A549 (cell line): ENCODE data around the gene NFIA. TPM values are rescaled to one million over a fixed set of nuclear protein-coding genes. Genes with fewer than 3 reads are reported as not detected.
A peak's percentile ranks its signal among the peaks of the same experiment; 100 is the strongest.

ENCODE experiments used
- ATAC-seq, 2 experiments: fragments of 200-7000 bp in 1 of 2; fragments of >200 bp in 1 of 2; cut with Nextera tagmentation in 1 of 2; cut with Tn5 transposase in 1 of 2; 3 replicates each; pipeline versions ENCODE4 v1.8.0 to v1.9.1; 2018 to 2020; ENCODE audit warnings: mild to moderate bottlenecking in 1 of 2, moderate library complexity in 1 of 2
- CTCF ChIA-PET: fragments of 300-600 bp; sonication (Branson Sonifier 250); formaldehyde crosslinking; extraction: SDS; loops from one replicate; lab custom pipeline; 2021; ENCODE audit warnings: antibody characterized with exemption, inconsistent platforms; lab: Yijun Ruan, JAX
- POLR2A ChIA-PET: fragments of 350-600 bp; formaldehyde crosslinking; extraction: SDS; loops from one replicate; lab custom pipeline; 2021; ENCODE audit warnings: antibody characterized with exemption, inconsistent platforms; lab: Yijun Ruan, JAX
- DNase-seq, 2 experiments: peaks; one replicate each; pipeline versions ENCODE4 v3.0.0 to v3.0.0-alpha.2; 2011 to 2016; ENCODE audit warnings: low read depth in 1 of 2, low spot score in 1 of 2
- FAIRE-seq: peaks from 2 replicates; lab custom pipeline; 2011; peaks lifted over from hg19 to GRCh38; lab: Jason Lieb, UNC
- H3K27ac ChIP-seq, 2 experiments: fragments of >200 bp; sonication (Bioruptor Twin); formaldehyde crosslinking; 3 replicates each; pipeline ENCODE4 v1.5.1; 2016 to 2017
- H3K4me1 ChIP-seq: fragments of >200 bp; sonication (Bioruptor Twin); formaldehyde crosslinking; 3 replicates; pipeline ENCODE4 v1.6.1; 2016
- H3K4me2 ChIP-seq: fragments of >200 bp; sonication (Bioruptor Twin); formaldehyde crosslinking; 3 replicates; pipeline ENCODE4 v1.6.1; 2016
- H3K4me3 ChIP-seq: fragments of >200 bp; sonication (Bioruptor Twin); formaldehyde crosslinking; 3 replicates; pipeline ENCODE4 v1.5.1; 2016
- H3K9me3 ChIP-seq: fragments of >200 bp; sonication (Bioruptor Twin); formaldehyde crosslinking; 3 replicates; pipeline ENCODE4 v1.6.1; 2016
- CHD4 ChIP-seq: fragments of 200-600 bp; sonication (generic); IDR thresholded peaks from 2 replicates; pipeline ENCODE4 v1.6.1; 2016; ENCODE audit warnings: antibody characterized with exemption, mild to moderate bottlenecking, borderline replicate concordance
- ESRRA ChIP-seq: fragments of 150-350 bp; IDR thresholded peaks from 2 replicates; pipeline ENCODE4 v1.6.1; 2014; ENCODE audit warnings: mild to moderate bottlenecking, low read length, borderline replicate concordance
- FOSB ChIP-seq: fragments of 250-450 bp; sonication (Bioruptor Pico); IDR thresholded peaks from 2 replicates; pipeline ENCODE4 v1.5.0; 2020; ENCODE audit warnings: mild to moderate bottlenecking, moderate library complexity
- HDAC2 ChIP-seq: fragments of 200-600 bp; sonication (generic); IDR thresholded peaks from 2 replicates; pipeline ENCODE4 v1.6.1; 2016
- HEYL ChIP-seq: fragments of 250-450 bp; sonication (Bioruptor Pico); IDR thresholded peaks from 2 replicates; pipeline ENCODE4 v1.8.0; 2021; ENCODE audit warnings: mild to moderate bottlenecking, moderate library complexity
- HOXA7 ChIP-seq: fragments of 250-450 bp; sonication (Bioruptor Pico); IDR thresholded peaks from 2 replicates; pipeline ENCODE4 v1.5.0; 2020; ENCODE audit warnings: mild to moderate bottlenecking, moderate library complexity
- HOXB13 ChIP-seq: fragments of 250-450 bp; sonication (Bioruptor Pico); IDR thresholded peaks from 2 replicates; pipeline ENCODE4 v1.5.0; 2020; ENCODE audit warnings: low read depth, mild to moderate bottlenecking, moderate library complexity
- JUN ChIP-seq, 2 experiments: fragments of >200 bp; sonication (Bioruptor Twin); formaldehyde crosslinking; IDR thresholded peaks; 2 replicates in 1 of 2; 3 replicates in 1 of 2; pipeline ENCODE4 v1.6.1; 2016 to 2017
- KDM1A ChIP-seq: fragments of 200-600 bp; sonication (generic); IDR thresholded peaks from 2 replicates; pipeline ENCODE4 v1.6.1; 2016; ENCODE audit warnings: low read depth, mild to moderate bottlenecking
- MAZ ChIP-seq: fragments of 150-350 bp; IDR thresholded peaks from 2 replicates; pipeline ENCODE4 v1.6.1; 2014; ENCODE audit warnings: antibody characterized with exemption, low read depth, low read length, borderline replicate concordance
- MYC ChIP-seq: IDR thresholded peaks from 2 replicates; pipeline ENCODE4 v1.6.1; 2012; ENCODE audit warnings: mild to moderate bottlenecking, inconsistent platforms, low read length, improper control_type of control experiment, borderline replicate concordance
- NPAS2 ChIP-seq: fragments of 250-450 bp; sonication (Bioruptor Pico); IDR thresholded peaks from 2 replicates; pipeline ENCODE4 v1.8.0; 2022; ENCODE audit warnings: mild to moderate bottlenecking, moderate library complexity, borderline replicate concordance
- NR3C1 ChIP-seq: fragments of >200 bp; sonication (Bioruptor Twin); formaldehyde crosslinking; IDR thresholded peaks from 3 replicates; pipeline ENCODE4 v1.6.1; 2017
- RCOR1 ChIP-seq: fragments of 150-350 bp; IDR thresholded peaks from 2 replicates; pipeline ENCODE4 v1.6.1; 2014; ENCODE audit warnings: antibody characterized with exemption, low read length, low read depth
- WGBS: methylation state at CpG from one replicate; pipeline ENCODE4 v1.1.6; 2017; ENCODE audit errors: missing lambda C conversion rate; 5-methylcytosine and 5-hydroxymethylcytosine counted together
- polyA plus RNA-seq, 4 experiments: library from polyadenylated mRNA; depleted of rRNA in 3 of 4; stranded (reverse); fragments of >200 nt; fragmentation: RNase III in 1 of 4; extraction: RNeasy Plus Mini Kit Qiagen cat#74134 plus additional on column Dnase treatment in 1 of 4; gene quantifications; 2 replicates in 3 of 4; 3 replicates in 1 of 4; pipeline ENCODE4 v1.2.3, GENCODE V29; 2011 to 2017
- TF ChIP-seq, protein P1 (sequence below): fragments of 450-650 bp; IDR thresholded peaks from 2 replicates; pipeline ENCODE4 v1.6.1; 2014; ENCODE audit warnings: antibody characterized with exemption
- TF ChIP-seq, protein P2 (sequence below): fragments of 250-450 bp; sonication (Bioruptor Pico); IDR thresholded peaks from 2 replicates; pipeline ENCODE4 v1.5.0; 2021; ENCODE audit warnings: mild to moderate bottlenecking, moderate library complexity, borderline replicate concordance
- TF ChIP-seq, protein P3 (sequence below): fragments of 250-450 bp; sonication (Bioruptor Pico); IDR thresholded peaks from 2 replicates; pipeline ENCODE4 v1.5.0; 2020; ENCODE audit warnings: low read depth, mild to moderate bottlenecking, moderate library complexity
- TF ChIP-seq, protein P4 (sequence below): fragments of >200 bp; sonication (Bioruptor Twin); formaldehyde crosslinking; IDR thresholded peaks from 3 replicates; pipeline ENCODE4 v1.5.1; 2016

Gene NFIA
- polyA plus RNA-seq, 2 of the 4 experiments (the other 2 are of a cell fraction), result 6.5 to 25.8 TPM

DNA sequence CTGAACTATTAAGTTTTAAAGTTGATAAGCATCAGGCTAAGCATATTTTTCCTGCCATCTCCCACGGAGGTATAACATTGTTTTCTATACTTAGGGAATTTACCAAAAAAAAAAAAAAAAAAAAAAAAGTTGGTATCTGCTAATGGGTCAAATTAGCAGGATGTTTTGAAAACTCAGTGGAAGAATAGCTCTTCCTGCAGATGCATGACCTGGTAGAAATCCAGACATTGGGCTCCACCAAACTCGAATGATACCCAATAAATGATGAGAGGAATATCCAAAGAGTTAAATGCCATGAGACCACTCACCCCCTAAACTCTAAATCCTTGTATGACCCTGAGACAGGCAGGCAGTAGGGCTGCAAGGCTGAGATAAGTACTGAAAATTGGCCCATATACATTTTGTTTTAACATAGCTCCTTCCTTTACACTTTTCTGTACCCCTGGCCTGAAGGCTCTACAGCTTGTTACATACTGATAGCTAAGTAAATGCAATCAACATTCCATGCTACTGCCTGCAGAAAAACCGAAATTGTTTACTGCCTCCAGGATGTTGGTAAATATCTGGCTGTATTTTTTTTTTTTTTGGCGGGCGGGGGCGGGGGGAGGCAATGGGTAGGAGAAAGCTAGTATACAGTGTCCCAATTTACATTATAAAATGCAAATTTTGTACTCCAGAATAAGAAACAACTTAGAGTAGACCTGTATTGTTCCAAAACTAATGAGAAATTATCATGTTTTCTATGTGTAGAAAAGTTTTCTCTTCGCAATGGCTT is 57.6 kb downstream of the NFIA start:
- ChIA-PET CTCF (interaction anchor here (0.7 to 1.9 kb wide), 6 partner anchors 16 to 199 kb away, joined by 3 to 7 read pairs (median 3); no protein-coding TSS in a partner anchor), POLR2A (interaction anchor here (0.6 to 1.7 kb wide), 4 partner anchors 31 to 469 kb away, joined by 4 to 6 read pairs (median 4); partner anchors contain the start of gene NFIA)
- DNase-seq (no peak), FAIRE-seq (no peak)
- peaks cover 61% of the 10 kb centered on the region for H3K4me1 ChIP-seq
- H3K4me2 ChIP-seq, result peak overlapping the region; percentile 78
- H3K27ac ChIP-seq, result peak overlapping the region; percentile 83 to 95
- H3K4me3 ChIP-seq, result no peak overlapping the region
- no peaks in the 10 kb centered on the region for H3K9me3 ChIP-seq
- WGBS, result 52% methylated on average over 7 of the region's 7 CpGs
- TF ChIP-seq KDM1A (no peak), RCOR1 (no peak), NR3C1 (no peak), MAZ (no peak), CHD4 (no peak), HEYL (CRISPR knock-in tag) (no peak), HOXB13 (no peak), MYC (no peak), HDAC2 (no peak)
- TF ChIP-seq, protein P1, sequence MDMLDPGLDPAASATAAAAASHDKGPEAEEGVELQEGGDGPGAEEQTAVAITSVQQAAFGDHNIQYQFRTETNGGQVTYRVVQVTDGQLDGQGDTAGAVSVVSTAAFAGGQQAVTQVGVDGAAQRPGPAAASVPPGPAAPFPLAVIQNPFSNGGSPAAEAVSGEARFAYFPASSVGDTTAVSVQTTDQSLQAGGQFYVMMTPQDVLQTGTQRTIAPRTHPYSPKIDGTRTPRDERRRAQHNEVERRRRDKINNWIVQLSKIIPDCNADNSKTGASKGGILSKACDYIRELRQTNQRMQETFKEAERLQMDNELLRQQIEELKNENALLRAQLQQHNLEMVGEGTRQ, result no peak
- TF ChIP-seq, protein P2, sequence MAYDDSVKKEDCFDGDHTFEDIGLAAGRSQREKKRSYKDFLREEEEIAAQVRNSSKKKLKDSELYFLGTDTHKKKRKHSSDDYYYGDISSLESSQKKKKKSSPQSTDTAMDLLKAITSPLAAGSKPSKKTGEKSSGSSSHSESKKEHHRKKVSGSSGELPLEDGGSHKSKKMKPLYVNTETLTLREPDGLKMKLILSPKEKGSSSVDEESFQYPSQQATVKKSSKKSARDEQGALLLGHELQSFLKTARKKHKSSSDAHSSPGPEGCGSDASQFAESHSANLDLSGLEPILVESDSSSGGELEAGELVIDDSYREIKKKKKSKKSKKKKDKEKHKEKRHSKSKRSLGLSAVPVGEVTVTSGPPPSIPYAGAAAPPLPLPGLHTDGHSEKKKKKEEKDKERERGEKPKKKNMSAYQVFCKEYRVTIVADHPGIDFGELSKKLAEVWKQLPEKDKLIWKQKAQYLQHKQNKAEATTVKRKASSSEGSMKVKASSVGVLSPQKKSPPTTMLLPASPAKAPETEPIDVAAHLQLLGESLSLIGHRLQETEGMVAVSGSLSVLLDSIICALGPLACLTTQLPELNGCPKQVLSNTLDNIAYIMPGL (CRISPR knock-in tag), result no peak
- TF ChIP-seq, protein P3, sequence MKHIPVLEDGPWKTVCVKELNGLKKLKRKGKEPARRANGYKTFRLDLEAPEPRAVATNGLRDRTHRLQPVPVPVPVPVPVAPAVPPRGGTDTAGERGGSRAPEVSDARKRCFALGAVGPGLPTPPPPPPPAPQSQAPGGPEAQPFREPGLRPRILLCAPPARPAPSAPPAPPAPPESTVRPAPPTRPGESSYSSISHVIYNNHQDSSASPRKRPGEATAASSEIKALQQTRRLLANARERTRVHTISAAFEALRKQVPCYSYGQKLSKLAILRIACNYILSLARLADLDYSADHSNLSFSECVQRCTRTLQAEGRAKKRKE (CRISPR knock-in tag), result no peak
- TF ChIP-seq, all 56 proteins: peak for 0
- no peak for ATAC-seq

DNA sequence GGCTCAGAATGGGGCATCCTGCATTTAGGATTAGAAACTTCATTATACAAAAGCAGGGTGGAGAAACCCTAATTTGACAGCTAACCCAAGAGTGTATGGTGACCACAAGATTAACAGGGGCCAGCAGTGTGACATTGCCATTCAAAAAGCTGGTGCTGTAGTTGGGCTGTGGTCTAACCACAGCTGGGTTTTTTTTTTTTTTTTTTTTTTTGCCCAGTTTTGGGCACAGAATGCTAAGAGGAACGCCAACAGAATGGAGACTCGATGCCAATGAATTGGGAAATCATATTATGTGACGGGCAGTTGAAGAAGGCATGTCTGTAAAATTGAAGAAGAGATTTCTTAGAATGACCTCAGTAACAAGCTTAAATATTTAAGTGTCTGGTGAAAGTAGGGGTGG is 58.4 kb downstream of the NFIA start:
- Histone ChIP-seq H3K27ac (peak overlapping the region; percentile 83 to 95), H3K4me1 (peaks cover 62% of the 10 kb centered on the region), H3K4me2 (peak overlapping the region; percentile 78), H3K9me3 (no peaks in the 10 kb centered on the region), H3K4me3 (no peak overlapping the region)
- TF ChIP-seq FOSB (CRISPR knock-in tag) (no peak), JUN (IDR thresholded peaks at IDR 0.05) (no peak), HOXA7 (CRISPR knock-in tag) (no peak), ESRRA (no peak), NPAS2 (CRISPR knock-in tag) (no peak)
- TF ChIP-seq, protein P4, sequence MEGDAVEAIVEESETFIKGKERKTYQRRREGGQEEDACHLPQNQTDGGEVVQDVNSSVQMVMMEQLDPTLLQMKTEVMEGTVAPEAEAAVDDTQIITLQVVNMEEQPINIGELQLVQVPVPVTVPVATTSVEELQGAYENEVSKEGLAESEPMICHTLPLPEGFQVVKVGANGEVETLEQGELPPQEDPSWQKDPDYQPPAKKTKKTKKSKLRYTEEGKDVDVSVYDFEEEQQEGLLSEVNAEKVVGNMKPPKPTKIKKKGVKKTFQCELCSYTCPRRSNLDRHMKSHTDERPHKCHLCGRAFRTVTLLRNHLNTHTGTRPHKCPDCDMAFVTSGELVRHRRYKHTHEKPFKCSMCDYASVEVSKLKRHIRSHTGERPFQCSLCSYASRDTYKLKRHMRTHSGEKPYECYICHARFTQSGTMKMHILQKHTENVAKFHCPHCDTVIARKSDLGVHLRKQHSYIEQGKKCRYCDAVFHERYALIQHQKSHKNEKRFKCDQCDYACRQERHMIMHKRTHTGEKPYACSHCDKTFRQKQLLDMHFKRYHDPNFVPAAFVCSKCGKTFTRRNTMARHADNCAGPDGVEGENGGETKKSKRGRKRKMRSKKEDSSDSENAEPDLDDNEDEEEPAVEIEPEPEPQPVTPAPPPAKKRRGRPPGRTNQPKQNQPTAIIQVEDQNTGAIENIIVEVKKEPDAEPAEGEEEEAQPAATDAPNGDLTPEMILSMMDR, result no peak
- CTCF ChIA-PET, result interaction anchor here (1.1 to 1.9 kb wide), 6 partner anchors 15 to 313 kb away, joined by 3 to 7 read pairs (median 3); no protein-coding TSS in a partner anchor
- DNase-seq (no peak), ATAC-seq (no peak), FAIRE-seq (no peak)
- POLR2A ChIA-PET, result interaction anchor here (0.6 kb wide), 1 partner anchor 469 kb away, joined by 4 read pairs; no protein-coding TSS in a partner anchor
- 57% methylated on average over 3 of the region's 3 CpGs for WGBS
